Colonic mucosa (tissue), 4 donors: ENCODE results near the gene UACA. TPM values are rescaled to one million over a fixed set of nuclear protein-coding genes. Genes with fewer than 3 reads are reported as not detected.

ENCODE experiments used
- DNase-seq: peaks from one replicate; pipeline ENCODE4 v3.0.0-alpha.2; 2020
- H3K27ac ChIP-seq: fragments of 200-600 bp; one replicate; pipeline ENCODE4 v1.8.0; 2021
- H3K27me3 ChIP-seq: fragments of 200-600 bp; one replicate; pipeline ENCODE4 v1.8.0; 2021
- H3K36me3 ChIP-seq: fragments of 200-600 bp; one replicate; pipeline ENCODE4 v1.8.0; 2021
- H3K4me1 ChIP-seq: fragments of 200-600 bp; one replicate; pipeline ENCODE4 v1.8.0; 2021; ENCODE audit warnings: mild to moderate bottlenecking
- H3K4me3 ChIP-seq: fragments of 200-600 bp; one replicate; pipeline ENCODE4 v1.8.0; 2021
- H3K9ac ChIP-seq, 2 donors: one replicate each; pipeline ENCODE4 v1.7.0; 2013; ENCODE audit warnings: control low read depth in 2 of 2, low read depth in 2 of 2, low read length in 2 of 2
- H3K9me3 ChIP-seq: fragments of 200-600 bp; one replicate; pipeline ENCODE4 v1.8.0; 2021
- intact Hi-C: fragments of 100-400 bp; cut with DNase I; formaldehyde crosslinking; loops from one replicate; pipeline ENCODE4 v1.14.1; 2022
- total RNA-seq, 2 donors: library from RNA; stranded (reverse); fragmentation: NEBNext Ultra II Directional in 1 of 2; extraction: Animal tissue kit (Norgen Biotek cat#: 25700) in 1 of 2; gene quantifications; one replicate each; pipeline ENCODE4 v1.2.1, GENCODE V29; 2021
- TF ChIP-seq, protein P1 (sequence below): fragments of 200-600 bp; IDR thresholded peaks from one replicate; pipeline ENCODE4 v1.8.0; 2022; ENCODE audit warnings: antibody characterized with exemption, mild to moderate bottlenecking
- donor health status: healthy.
- donor health status: DM: no; HTN: no; CAD: no.
- donor health status: DM: no; HTN: no; CAD: no.

The UACA gene
- total RNA-seq, 2 donors from 2014 or later = 55.4 to 57.3 TPM

DNA sequence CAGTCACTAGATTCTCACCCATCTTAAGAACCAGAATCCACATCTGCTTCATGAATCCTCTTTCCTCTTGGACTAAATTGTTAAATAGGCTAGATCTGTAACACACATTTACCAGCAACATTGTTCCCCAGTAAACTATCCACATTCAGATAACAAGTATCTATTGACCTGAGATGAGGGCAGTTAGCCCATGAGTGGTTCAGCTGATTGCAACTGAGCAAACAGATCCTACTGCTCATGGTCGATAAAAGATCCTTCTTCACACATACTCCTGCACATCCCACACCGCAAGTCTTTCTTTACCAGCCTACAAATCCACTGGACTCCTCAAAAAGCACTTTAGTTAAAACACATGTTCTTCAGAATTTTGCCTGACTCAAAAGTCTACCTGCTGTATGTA lies 59.2 kb downstream of the UACA start:
- Histone ChIP-seq H3K27me3 (no peaks in the 10 kb centered on the region), H3K27ac (no peak overlapping the region), H3K4me3 (no peak overlapping the region), H3K9me3 (no peaks in the 10 kb centered on the region), H3K9ac (no peak overlapping the region), H3K4me1 (no peaks in the 10 kb centered on the region), H3K36me3 (no peaks in the 10 kb centered on the region)
- intact Hi-C loops = no loop called here
- TF ChIP-seq, protein P1, sequence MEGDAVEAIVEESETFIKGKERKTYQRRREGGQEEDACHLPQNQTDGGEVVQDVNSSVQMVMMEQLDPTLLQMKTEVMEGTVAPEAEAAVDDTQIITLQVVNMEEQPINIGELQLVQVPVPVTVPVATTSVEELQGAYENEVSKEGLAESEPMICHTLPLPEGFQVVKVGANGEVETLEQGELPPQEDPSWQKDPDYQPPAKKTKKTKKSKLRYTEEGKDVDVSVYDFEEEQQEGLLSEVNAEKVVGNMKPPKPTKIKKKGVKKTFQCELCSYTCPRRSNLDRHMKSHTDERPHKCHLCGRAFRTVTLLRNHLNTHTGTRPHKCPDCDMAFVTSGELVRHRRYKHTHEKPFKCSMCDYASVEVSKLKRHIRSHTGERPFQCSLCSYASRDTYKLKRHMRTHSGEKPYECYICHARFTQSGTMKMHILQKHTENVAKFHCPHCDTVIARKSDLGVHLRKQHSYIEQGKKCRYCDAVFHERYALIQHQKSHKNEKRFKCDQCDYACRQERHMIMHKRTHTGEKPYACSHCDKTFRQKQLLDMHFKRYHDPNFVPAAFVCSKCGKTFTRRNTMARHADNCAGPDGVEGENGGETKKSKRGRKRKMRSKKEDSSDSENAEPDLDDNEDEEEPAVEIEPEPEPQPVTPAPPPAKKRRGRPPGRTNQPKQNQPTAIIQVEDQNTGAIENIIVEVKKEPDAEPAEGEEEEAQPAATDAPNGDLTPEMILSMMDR = no peak
- no peak for DNase-seq

DNA sequence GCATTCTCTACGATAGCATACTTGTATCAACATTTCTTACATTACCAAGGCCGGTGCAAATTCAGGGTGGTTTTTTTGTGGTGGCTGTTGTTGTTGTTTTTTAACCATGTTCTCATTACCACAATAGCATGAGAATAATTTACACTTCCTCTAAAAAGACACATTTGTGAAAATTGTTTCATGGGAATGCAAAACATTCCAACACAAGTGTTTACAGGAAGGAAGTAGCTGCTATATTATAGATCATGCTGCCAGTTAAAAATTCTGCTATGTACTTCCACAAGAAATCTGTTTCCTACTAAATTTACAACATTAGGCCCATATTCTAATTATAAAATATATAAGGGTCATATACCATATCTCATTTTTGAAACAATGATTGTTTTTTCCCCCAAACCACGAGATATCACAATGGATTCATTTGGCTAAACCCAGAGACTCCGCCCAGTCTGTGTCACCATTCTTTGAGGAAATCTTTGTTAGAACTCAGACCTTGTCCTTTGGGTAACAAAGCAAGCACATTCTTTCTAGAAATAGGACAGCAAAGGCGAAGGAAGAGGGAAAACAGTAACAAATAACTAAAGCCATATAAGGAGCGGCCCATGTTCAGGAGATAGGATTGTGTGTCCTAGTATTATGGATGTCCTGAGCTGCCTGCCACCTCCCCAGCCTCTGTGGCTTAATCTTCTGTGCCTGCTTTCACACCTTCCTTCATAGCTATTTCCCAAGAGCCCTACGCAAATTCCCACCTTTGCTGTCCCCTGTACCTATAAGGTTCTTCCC lies 60.1 kb downstream of the UACA start:
- H3K9me3 ChIP-seq = no peaks in the 10 kb centered on the region
- no peaks in the 10 kb centered on the region for H3K36me3 ChIP-seq
- intact Hi-C loops = no loop called here
- H3K4me3 ChIP-seq = no peak overlapping the region
- no peaks in the 10 kb centered on the region for H3K4me1 ChIP-seq
- no peaks in the 10 kb centered on the region for H3K27me3 ChIP-seq
- H3K9ac ChIP-seq = no peak overlapping the region
- DNase-seq = peak; percentile 37
- TF ChIP-seq, protein P1 = no peak
- no peak overlapping the region for H3K27ac ChIP-seq

DNA sequence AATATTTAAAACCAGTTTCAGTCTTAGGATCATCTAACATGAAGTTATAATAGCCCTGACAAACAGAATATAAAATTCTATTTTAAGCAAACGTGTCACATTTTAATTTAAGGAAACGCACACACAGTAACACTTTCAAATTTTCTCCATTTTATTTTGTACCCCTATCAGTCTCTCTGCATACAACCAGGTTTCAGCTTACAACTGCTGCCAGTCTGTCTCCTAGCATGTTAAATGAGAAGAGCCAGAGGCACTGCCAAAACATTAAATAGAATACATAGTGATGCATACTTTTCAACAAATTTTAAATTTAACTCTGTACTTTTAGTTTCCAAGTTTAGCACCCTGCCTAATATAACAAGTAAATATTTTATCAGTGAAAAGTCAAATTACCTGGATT lies 60.8 kb downstream of the UACA start:
- Histone ChIP-seq H3K27ac (no peak overlapping the region), H3K36me3 (no peaks in the 10 kb centered on the region), H3K9me3 (no peaks in the 10 kb centered on the region), H3K4me1 (no peaks in the 10 kb centered on the region), H3K4me3 (no peak overlapping the region), H3K27me3 (no peaks in the 10 kb centered on the region), H3K9ac (no peak overlapping the region)
- intact Hi-C loops = no loop called here
- DNase-seq = no peak
- TF ChIP-seq, protein P1 = no peak

DNA sequence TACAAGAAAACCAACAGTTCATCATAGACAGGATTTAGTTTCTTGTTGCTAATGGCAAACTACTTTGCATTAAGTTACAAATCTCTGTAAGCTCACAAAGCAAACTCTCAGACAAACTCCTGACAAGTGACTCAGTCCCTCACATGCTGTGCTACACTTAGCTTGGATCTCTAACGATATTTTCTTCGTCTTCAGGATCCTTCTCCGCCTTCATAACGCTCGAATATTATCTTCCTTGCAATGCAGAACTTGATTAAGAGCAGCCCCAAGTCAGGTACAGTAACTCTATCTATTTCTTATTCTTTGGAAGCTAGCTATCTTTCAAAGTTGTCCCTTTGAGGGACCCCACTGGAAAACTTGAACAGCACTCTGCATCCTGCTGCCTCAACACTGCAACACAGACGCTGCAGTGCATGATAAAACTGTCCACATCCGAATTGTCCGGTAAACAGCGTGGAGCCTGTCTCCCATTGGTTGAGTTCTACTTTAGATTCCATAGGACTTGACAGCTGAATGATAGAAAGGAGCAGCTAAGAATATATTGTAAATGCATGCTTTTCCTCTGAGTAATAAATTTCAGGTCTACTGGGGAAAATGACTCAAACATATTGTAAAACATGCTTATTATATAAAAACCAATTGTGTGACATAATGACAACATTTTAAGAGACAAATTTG lies 61.3 kb downstream of the UACA start:
- intact Hi-C loops = no loop called here
- no peak for DNase-seq
- Histone ChIP-seq H3K27ac (no peak overlapping the region), H3K27me3 (no peaks in the 10 kb centered on the region), H3K4me1 (no peaks in the 10 kb centered on the region), H3K4me3 (no peak overlapping the region), H3K9me3 (no peaks in the 10 kb centered on the region), H3K36me3 (no peaks in the 10 kb centered on the region), H3K9ac (no peak overlapping the region)
- TF ChIP-seq, protein P1 = no peak

DNA sequence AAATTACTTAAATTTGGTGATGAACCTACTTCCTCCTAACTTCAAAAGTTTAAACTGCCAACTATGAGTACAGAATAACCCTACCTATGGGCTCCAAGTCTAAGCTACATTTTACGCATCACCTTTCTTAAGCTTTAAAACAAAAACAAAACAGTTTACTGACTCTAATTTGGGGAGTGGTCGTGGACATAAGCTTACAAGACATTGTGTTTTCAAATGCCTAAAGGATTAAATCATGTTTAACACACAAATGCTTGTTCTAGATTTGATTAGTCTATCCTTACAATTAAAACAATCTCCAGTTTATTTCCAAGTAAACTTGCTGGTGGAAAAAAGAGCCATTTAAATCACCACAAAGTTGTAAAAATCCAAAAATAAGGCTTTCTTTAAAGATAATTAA lies 62.2 kb downstream of the UACA start:
- DNase-seq = no peak
- TF ChIP-seq, protein P1 = no peak
- Histone ChIP-seq H3K9me3 (no peaks in the 10 kb centered on the region), H3K27me3 (no peaks in the 10 kb centered on the region), H3K27ac (no peak overlapping the region), H3K4me3 (no peak overlapping the region), H3K36me3 (no peaks in the 10 kb centered on the region), H3K4me1 (no peaks in the 10 kb centered on the region), H3K9ac (no peak overlapping the region)
- intact Hi-C loops = no loop called here
